Astrocyte of the cerebellum (primary cell): Measurements from ENCODE around the gene TRAPPC2L.

Source experiments
- DNase-seq: peaks from one replicate; pipeline ENCODE4 v3.0.0-alpha.2; 2011; ENCODE audit warnings: low read depth
- H3K4me3 ChIP-seq: 2 replicates; pipeline ENCODE4 v1.5.1; 2011; ENCODE audit warnings: mild to moderate bottlenecking, low read depth, low read length, moderate library complexity
- CTCF ChIP-seq: IDR thresholded peaks from 2 replicates; pipeline ENCODE4 v1.5.1; 2012; ENCODE audit warnings: low read length, low read depth, moderate library complexity, mild to moderate bottlenecking; ENCODE audit errors: missing control alignments
- in situ Hi-C: cut with HindIII; loops from 2 replicates; pipeline ENCODE4 v1.10.0; 2017; ENCODE audit warnings: low sequenced_read_pairs

Gene TRAPPC2L

GRCh38 chr16:88857728-88858339 lies 907 bp downstream of the TRAPPC2L start:
- TF ChIP-seq CTCF = peak; percentile 81
- in situ Hi-C loops = loop anchor here (25.0 kb wide), 1 partner anchor 96 kb away; no protein-coding TSS in a partner anchor
- peak overlapping the region; percentile 80 for H3K4me3 ChIP-seq
- DNase-seq = peak; percentile 51

GRCh38 chr16:88859381-88860091 lies 2.6 kb downstream of the TRAPPC2L start:
- no peak for TF ChIP-seq CTCF
- no peak overlapping the region for H3K4me3 ChIP-seq
- DNase-seq = no peak
- in situ Hi-C loops = loop anchor here (25.0 kb wide), 1 partner anchor 97 kb away; no protein-coding TSS in a partner anchor

GRCh38 chr16:88861359-88861758 lies 4.4 kb downstream of the TRAPPC2L start:
- no peak overlapping the region for H3K4me3 ChIP-seq
- in situ Hi-C loops = loop anchor here (25.0 kb wide), 1 partner anchor 99 kb away; no protein-coding TSS in a partner anchor
- no peak for TF ChIP-seq CTCF
- DNase-seq = no peak

GRCh38 chr16:88862968-88863367 lies 6.0 kb downstream of the TRAPPC2L start:
- in situ Hi-C loops = loop anchor here (25.0 kb wide), 1 partner anchor 101 kb away; no protein-coding TSS in a partner anchor
- no peak overlapping the region for H3K4me3 ChIP-seq
- no peak for TF ChIP-seq CTCF
- DNase-seq = no peak

- no peak overlapping the region for H3K4me3 ChIP-seq
- DNase-seq = no peak
- no peak for TF ChIP-seq CTCF
- in situ Hi-C loops = loop anchor here (25.0 kb wide), 1 partner anchor 101 kb away; no protein-coding TSS in a partner anchor
Measured at GRCh38 chr16:88863426-88863825, 6.5 kb downstream of the TRAPPC2L start.

GRCh38 chr16:88864099-88864498 lies 7.2 kb downstream of the TRAPPC2L start:
- in situ Hi-C loops = loop anchor here (25.0 kb wide), 1 partner anchor 102 kb away; no protein-coding TSS in a partner anchor
- H3K4me3 ChIP-seq = no peak overlapping the region
- DNase-seq = no peak
- no peak for TF ChIP-seq CTCF
